SH-SY5Y (cell line): Measurements from ENCODE around the gene PLEK2.

ENCODE experiments used
- GATA2 ChIP-seq: IDR thresholded peaks from 2 replicates; pipeline ENCODE4 v1.6.1; 2011; ENCODE audit warnings: mild to moderate bottlenecking, low read depth, low read length
- GATA3 ChIP-seq: IDR thresholded peaks from 2 replicates; pipeline ENCODE4 v1.6.1; 2011; ENCODE audit warnings: low read depth, mild to moderate bottlenecking, low read length, moderate library complexity

GRCh38 chr14:67411370-67411769 is 595 bp downstream of the PLEK2 start:
- TF ChIP-seq GATA2 (no peak), GATA3 (no peak)
